Measurements from ENCODE around the gene ITGAE. TPM values are rescaled to one million over a fixed set of nuclear protein-coding genes. Genes with fewer than 3 reads are reported as not detected.

The ITGAE gene
- polyA plus RNA-seq, 2 of the 4 experiments (the other 2 are of a cell fraction): 154 to 156 TPM

DNA sequence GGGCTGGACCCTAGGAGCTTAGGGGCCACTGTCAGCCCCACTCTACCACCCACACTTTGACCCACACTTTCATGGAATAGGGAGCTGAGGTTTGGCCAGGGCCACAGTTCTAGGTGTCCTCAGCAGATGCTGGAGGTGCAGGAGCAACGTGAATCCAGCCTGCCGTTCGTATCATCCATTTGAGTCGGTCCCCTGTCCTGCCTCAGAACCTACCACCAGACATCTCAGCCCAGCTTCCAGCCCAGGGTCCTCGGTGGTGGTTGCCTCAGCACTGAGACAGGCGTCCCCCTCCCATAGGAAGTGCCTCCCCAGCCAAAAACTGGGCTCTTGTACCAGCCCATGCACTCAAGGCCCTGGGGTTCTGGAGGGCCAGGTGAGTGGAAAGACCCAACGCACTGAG is 359 bp upstream of the ITGAE start:
- POLR2A ChIA-PET: no interaction called here
- CTCF ChIA-PET: interaction anchor here (0.6 to 3.1 kb wide), 9 partner anchors 10 to 326 kb away, joined by 3 to 29 read pairs (median 5); no protein-coding TSS in a partner anchor
- DNase-seq (ENCODE audit: low read depth in 1 of 2, low spot score in 1 of 2) (no peak), ATAC-seq (no peak), FAIRE-seq (no peak)
- WGBS (ENCODE audit: missing lambda C conversion rate): 85% methylated on average over 7 of the region's 7 CpGs
- TF ChIP-seq, protein P1, sequence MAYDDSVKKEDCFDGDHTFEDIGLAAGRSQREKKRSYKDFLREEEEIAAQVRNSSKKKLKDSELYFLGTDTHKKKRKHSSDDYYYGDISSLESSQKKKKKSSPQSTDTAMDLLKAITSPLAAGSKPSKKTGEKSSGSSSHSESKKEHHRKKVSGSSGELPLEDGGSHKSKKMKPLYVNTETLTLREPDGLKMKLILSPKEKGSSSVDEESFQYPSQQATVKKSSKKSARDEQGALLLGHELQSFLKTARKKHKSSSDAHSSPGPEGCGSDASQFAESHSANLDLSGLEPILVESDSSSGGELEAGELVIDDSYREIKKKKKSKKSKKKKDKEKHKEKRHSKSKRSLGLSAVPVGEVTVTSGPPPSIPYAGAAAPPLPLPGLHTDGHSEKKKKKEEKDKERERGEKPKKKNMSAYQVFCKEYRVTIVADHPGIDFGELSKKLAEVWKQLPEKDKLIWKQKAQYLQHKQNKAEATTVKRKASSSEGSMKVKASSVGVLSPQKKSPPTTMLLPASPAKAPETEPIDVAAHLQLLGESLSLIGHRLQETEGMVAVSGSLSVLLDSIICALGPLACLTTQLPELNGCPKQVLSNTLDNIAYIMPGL (CRISPR knock-in tag; IDR thresholded peaks at IDR 0.05; ENCODE audit: borderline replicate concordance): no peak
- no peak for TF ChIP-seq CHD4 (IDR thresholded peaks at IDR 0.05; ENCODE audit: borderline replicate concordance)
- no peak for TF ChIP-seq KDM5A (IDR thresholded peaks at IDR 0.05)
- TF ChIP-seq, protein P2, sequence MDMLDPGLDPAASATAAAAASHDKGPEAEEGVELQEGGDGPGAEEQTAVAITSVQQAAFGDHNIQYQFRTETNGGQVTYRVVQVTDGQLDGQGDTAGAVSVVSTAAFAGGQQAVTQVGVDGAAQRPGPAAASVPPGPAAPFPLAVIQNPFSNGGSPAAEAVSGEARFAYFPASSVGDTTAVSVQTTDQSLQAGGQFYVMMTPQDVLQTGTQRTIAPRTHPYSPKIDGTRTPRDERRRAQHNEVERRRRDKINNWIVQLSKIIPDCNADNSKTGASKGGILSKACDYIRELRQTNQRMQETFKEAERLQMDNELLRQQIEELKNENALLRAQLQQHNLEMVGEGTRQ (IDR thresholded peaks at IDR 0.05): no peak
- H3K27ac ChIP-seq: peak overlapping the region in 1 of 2 experiments; percentile 4; a peak in 1 of 6 replicates
- no peak overlapping the region for H3K4me2 ChIP-seq
- H3K9me3 ChIP-seq: no peaks in the 10 kb centered on the region
- peaks cover 23% of the 10 kb centered on the region; the same call in 1 of the 3 replicates for H3K4me1 ChIP-seq
- H3K4me3 ChIP-seq: no peak overlapping the region

DNA sequence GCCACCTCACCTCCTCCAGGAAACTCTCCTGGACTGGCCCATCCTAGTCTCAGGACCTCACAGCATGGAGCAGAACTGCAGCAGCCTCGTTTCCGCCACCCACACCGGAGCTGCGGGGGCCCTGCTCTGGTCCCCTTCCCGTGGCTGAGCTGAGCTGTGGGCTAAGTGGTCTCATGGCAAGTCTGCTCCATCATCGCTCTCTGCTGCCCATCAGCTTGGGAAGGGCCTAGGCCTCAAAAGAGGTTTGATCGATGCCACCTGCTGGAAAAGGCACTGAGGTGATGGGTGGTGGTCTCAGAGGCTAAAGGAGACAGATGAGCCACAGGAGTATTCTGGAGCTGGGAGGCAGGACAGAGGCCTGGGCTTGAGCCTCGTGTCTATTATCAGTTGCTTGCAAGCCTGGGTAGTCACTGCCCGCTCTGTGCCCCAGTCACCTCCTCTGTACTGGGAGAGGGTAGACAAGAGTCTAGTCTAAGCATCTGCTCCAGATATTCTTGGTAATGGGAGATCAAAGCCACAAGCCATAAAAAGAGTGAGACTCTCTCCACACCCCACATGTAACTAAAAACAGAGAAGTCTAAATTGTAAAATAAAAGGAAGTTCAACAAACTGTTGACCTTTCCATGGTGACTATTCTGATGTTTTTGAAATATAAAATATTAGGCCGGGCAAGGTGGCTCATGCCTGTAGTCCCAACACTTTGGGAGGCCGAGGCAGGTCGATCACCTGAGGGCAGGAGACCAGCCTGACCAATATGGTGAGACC is 1.6 kb downstream of the ITGAE start:
- peaks cover 37% of the 10 kb centered on the region for H3K4me1 ChIP-seq
- TF ChIP-seq, protein P3, sequence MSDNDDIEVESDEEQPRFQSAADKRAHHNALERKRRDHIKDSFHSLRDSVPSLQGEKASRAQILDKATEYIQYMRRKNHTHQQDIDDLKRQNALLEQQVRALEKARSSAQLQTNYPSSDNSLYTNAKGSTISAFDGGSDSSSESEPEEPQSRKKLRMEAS (IDR thresholded peaks at IDR 0.05): no peak
- TF ChIP-seq RAD21 (conservative IDR thresholded peaks at IDR 0.05 in 1 of 2, IDR thresholded peaks at IDR 0.05 in 1 of 2): 0 out of 5 replicates have a peak, but pooled peaks of 1 of the 2 experiments have one; percentile 6
- no peak for TF ChIP-seq ZSCAN20 (CRISPR knock-in tag; IDR thresholded peaks at IDR 0.05)
- TF ChIP-seq CEBPB (IDR thresholded peaks at IDR 0.05): no peak
- DNase-seq (ENCODE audit: low read depth in 1 of 2, low spot score in 1 of 2) (no peak), FAIRE-seq (no peak), ATAC-seq (no peak)
- H3K9me3 ChIP-seq: no peaks in the 10 kb centered on the region
- H3K27ac ChIP-seq: peak overlapping the region in 1 of 2 experiments; percentile 64; a peak in 3 of 6 replicates
- WGBS (ENCODE audit: missing lambda C conversion rate): 85% methylated on average over 12 of the region's 12 CpGs
- POLR2A ChIA-PET: no interaction called here
- no peak overlapping the region for H3K4me2 ChIP-seq
- no peak overlapping the region for H3K4me3 ChIP-seq
- CTCF ChIA-PET: interaction anchor here (1.0 to 3.1 kb wide), 5 partner anchors 18 to 182 kb away, joined by 3 to 29 read pairs (median 3); no protein-coding TSS in a partner anchor

DNA sequence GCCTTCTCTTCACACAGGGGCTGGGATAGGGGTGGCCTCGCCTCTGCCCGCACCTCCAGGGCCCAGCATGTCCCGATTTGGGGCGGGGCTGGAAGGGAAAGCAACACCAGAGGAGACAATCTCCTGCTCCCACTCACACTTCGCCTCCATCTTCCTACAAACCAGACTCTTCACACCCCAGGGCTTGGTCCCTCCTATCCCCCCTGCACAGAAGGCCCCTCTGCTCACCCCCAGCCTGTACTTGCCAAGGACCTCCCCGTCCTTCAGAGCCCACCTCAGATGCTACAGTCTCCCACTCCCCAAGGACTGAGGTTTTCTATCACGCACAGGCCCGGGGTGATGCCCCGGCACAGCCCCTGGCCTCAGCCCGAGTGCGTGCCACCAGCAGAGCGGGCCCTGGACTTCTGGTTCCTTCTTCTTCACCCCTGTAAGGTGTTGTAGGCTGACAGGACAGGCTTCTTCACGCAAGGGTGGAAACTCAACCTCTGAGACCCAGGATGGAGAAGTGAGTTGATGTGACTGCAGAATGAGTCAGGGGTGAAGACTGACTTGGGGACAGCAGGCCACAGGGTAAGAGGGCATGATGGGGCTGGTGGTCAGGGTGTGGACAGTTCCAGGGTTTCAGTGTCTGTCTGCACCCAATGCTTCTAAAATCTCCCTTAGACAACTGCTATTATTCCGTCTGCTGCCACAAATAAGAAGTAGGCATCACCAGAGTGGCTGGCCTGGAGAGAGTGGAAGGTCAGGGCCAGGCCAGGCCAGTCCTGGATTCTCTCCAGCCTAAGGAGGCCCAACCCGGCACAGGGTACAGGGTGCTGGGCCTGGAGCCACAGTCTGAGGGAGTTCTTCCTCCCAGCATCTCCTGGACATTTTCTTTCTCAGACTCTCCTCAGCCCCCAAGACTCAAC is 2.5 kb downstream of the ITGAE start:
- CTCF ChIA-PET: interaction anchor here (0.7 to 9.9 kb wide), 6 partner anchors 29 to 71 kb away, joined by 3 to 104 read pairs (median 4); no protein-coding TSS in a partner anchor
- H3K4me3 ChIP-seq: no peak overlapping the region
- 88% methylated on average over 15 of the region's 15 CpGs for WGBS (ENCODE audit: missing lambda C conversion rate)
- POLR2A ChIA-PET: no interaction called here
- FAIRE-seq (no peak), ATAC-seq (no peak), DNase-seq (ENCODE audit: low read depth in 1 of 2, low spot score in 1 of 2) (no peak)
- H3K4me1 ChIP-seq: peaks cover 41% of the 10 kb centered on the region
- H3K4me2 ChIP-seq: no peak overlapping the region
- peak overlapping the region in 1 of 2 experiments; percentile 64; a peak in 3 of 6 replicates for H3K27ac ChIP-seq
- TF ChIP-seq EP300 (IDR thresholded peaks at IDR 0.05) (no peak), CHD2 (IDR thresholded peaks at IDR 0.05; ENCODE audit: low read length, partially characterized antibody) (no peak), NR3C1 (IDR thresholded peaks at IDR 0.05) (no peak), HOXA7 (CRISPR knock-in tag; IDR thresholded peaks at IDR 0.05) (no peak), MAZ (IDR thresholded peaks at IDR 0.05; ENCODE audit: borderline replicate concordance, low read depth, low read length) (no peak), BHLHE40 (IDR thresholded peaks at IDR 0.05; ENCODE audit: low read depth, low read length) (no peak), ZSCAN20 (CRISPR knock-in tag; IDR thresholded peaks at IDR 0.05) (no peak), FOXS1 (CRISPR knock-in tag; IDR thresholded peaks at IDR 0.05) (no peak), TFCP2L1 (CRISPR knock-in tag; IDR thresholded peaks at IDR 0.05) (no peak), ZFP36 (IDR thresholded peaks at IDR 0.05; ENCODE audit: borderline replicate concordance, partially characterized antibody) (no peak), CEBPB (IDR thresholded peaks at IDR 0.05) (no peak), FOSL2 (IDR thresholded peaks at IDR 0.05) (no peak), FOSL2 (CRISPR knock-in tag; IDR thresholded peaks at IDR 0.05) (no peak), MYC (IDR thresholded peaks at IDR 0.05; ENCODE audit: borderline replicate concordance, low read length) (no peak)
- TF ChIP-seq, protein P2 (IDR thresholded peaks at IDR 0.05): no peak
- H3K9me3 ChIP-seq: no peaks in the 10 kb centered on the region

All from A549 (cell line).